ENCODE results near the gene LRIG2.

DNA sequence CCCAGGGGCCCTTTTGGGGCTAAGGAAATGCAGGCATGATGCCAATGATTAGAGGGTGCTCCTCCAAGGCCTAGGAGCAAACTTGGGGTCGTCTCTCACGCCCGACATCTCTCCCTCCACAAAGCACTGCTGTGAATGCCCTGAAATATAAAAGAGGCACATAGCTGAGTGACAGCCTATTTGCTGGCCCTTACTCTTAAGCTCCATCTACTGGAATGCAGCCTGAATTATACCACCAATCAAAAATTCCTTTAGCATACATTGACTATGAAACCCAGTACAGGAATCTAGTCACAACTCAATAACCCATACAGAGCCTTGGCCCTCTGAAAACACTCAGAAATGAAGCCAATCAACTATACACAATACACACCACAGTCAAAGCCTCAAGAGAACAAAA, 105.5 kb downstream of the LRIG2 start:
- TF ChIP-seq, protein P1, sequence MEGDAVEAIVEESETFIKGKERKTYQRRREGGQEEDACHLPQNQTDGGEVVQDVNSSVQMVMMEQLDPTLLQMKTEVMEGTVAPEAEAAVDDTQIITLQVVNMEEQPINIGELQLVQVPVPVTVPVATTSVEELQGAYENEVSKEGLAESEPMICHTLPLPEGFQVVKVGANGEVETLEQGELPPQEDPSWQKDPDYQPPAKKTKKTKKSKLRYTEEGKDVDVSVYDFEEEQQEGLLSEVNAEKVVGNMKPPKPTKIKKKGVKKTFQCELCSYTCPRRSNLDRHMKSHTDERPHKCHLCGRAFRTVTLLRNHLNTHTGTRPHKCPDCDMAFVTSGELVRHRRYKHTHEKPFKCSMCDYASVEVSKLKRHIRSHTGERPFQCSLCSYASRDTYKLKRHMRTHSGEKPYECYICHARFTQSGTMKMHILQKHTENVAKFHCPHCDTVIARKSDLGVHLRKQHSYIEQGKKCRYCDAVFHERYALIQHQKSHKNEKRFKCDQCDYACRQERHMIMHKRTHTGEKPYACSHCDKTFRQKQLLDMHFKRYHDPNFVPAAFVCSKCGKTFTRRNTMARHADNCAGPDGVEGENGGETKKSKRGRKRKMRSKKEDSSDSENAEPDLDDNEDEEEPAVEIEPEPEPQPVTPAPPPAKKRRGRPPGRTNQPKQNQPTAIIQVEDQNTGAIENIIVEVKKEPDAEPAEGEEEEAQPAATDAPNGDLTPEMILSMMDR (IDR thresholded peaks at IDR 0.05; ENCODE audit: insufficient read depth, low read length, poor library complexity, severe bottlenecking) = no peak
- no peak for TF ChIP-seq EZH2phosphoT487 (conservative IDR thresholded peaks at IDR 0.05; ENCODE audit: low read length)
